NCI-H524 (cell line): Measurements from ENCODE around the gene EFNA5.

Source experiments
- DNase-seq, 2 experiments: peaks; one replicate each; lab custom pipeline; 2025; lab: John Stamatoyannopoulos, UW

Gene EFNA5

GRCh38 chr5:107571621-107572536 lies 98.9 kb downstream of the EFNA5 start:
- peak; percentile 55 to 86 for DNase-seq

GRCh38 chr5:107570805-107571531 lies 99.8 kb downstream of the EFNA5 start:
- DNase-seq: peak in 1 of 2 experiments; percentile 50

- DNase-seq: no peak
These were observed 100.6 kb downstream of the EFNA5 start for GRCh38 chr5:107570181-107570580.

- DNase-seq: peak in 1 of 2 experiments; percentile 18
These were observed 102.7 kb downstream of the EFNA5 start for GRCh38 chr5:107567901-107568671.

GRCh38 chr5:107566986-107567385 lies 103.8 kb downstream of the EFNA5 start:
- no peak for DNase-seq

- DNase-seq: no peak
These were observed 104.7 kb downstream of the EFNA5 start for GRCh38 chr5:107565791-107566767.

GRCh38 chr5:107564931-107565372 lies 105.8 kb downstream of the EFNA5 start:
- no peak for DNase-seq

- no peak for DNase-seq
These were observed 106.7 kb downstream of the EFNA5 start for GRCh38 chr5:107563959-107564544.

- DNase-seq: no peak
These were observed 110.4 kb downstream of the EFNA5 start for GRCh38 chr5:107560377-107560776.

GRCh38 chr5:107558823-107559375 lies 111.8 kb downstream of the EFNA5 start:
- peak; percentile 59 to 83 for DNase-seq

GRCh38 chr5:107557051-107557658 lies 113.6 kb downstream of the EFNA5 start:
- DNase-seq: no peak

- DNase-seq: no peak
These were observed 114.2 kb downstream of the EFNA5 start for GRCh38 chr5:107556575-107556974.

- no peak for DNase-seq
These were observed 115.2 kb downstream of the EFNA5 start for GRCh38 chr5:107555425-107556090.

- DNase-seq: peak; percentile 28 to 53
These were observed 115.8 kb downstream of the EFNA5 start for GRCh38 chr5:107554776-107555424.

- DNase-seq: no peak
These were observed 117.6 kb downstream of the EFNA5 start for GRCh38 chr5:107553117-107553555.

GRCh38 chr5:107551088-107551487 lies 119.6 kb downstream of the EFNA5 start:
- no peak for DNase-seq

GRCh38 chr5:107549567-107549966 lies 121.2 kb downstream of the EFNA5 start:
- no peak for DNase-seq

GRCh38 chr5:107548477-107548876 lies 122.3 kb downstream of the EFNA5 start:
- DNase-seq: no peak

- DNase-seq: no peak
These were observed 124.0 kb downstream of the EFNA5 start for GRCh38 chr5:107546719-107547118.
